SU-DHL-6 (cell line): Measurements from ENCODE around the gene PROS1.
"Not testable (repeated sequence)": the region's sequence is repeated elsewhere in the genome, so short reads cannot be mapped to it uniquely, and the experiment has no call there.

Experiments used
- H2AFZ ChIP-seq: fragments of 200-600 bp; sonication (generic); 2 replicates; pipeline ENCODE4 v1.6.1; 2014; ENCODE audit warnings: low read depth, mild to moderate bottlenecking, moderate library complexity, mixed read lengths, antibody characterized with exemption, low read length; ENCODE audit not compliant: severe bottlenecking
- H3F3A ChIP-seq: fragments of 200-600 bp; shearing (Covaris generic); 2 replicates; pipeline ENCODE4 v1.6.0; 2016; ENCODE audit warnings: antibody characterized with exemption, mild to moderate bottlenecking; ENCODE audit not compliant: insufficient read depth
- H3K27ac ChIP-seq: fragments of 200-600 bp; sonication (generic); 2 replicates; pipeline ENCODE4 v1.5.1; 2016; ENCODE audit warnings: low read depth, mild to moderate bottlenecking, low read length, moderate library complexity, mixed read lengths
- H3K27me3 ChIP-seq: fragments of 200-600 bp; sonication (generic), shearing (Covaris generic); 2 replicates; pipeline ENCODE4 v1.6.0; 2014; ENCODE audit warnings: mild to moderate bottlenecking, low read length
- H3K36me3 ChIP-seq: fragments of 200-600 bp; sonication (generic); 2 replicates; pipeline ENCODE4 v1.6.1; 2014; ENCODE audit warnings: mild to moderate bottlenecking, low read length, mixed read lengths
- H3K4me2 ChIP-seq: fragments of 300-600, 200-600 bp; shearing (Covaris generic), sonication (generic); 2 replicates; pipeline ENCODE4 v1.6.0; 2014; ENCODE audit warnings: low read length, low read depth, mild to moderate bottlenecking; ENCODE audit not compliant: poor library complexity, severe bottlenecking
- H3K4me3 ChIP-seq: fragments of 200-600 bp; sonication (generic); 2 replicates; pipeline ENCODE4 v1.5.1; 2014; ENCODE audit warnings: antibody characterized with exemption, low read length, mild to moderate bottlenecking, mixed read lengths; ENCODE audit not compliant: insufficient read depth, poor library complexity, severe bottlenecking
- H3K79me2 ChIP-seq: fragments of 200-600 bp; sonication (generic); 2 replicates; pipeline ENCODE4 v1.6.1; 2014; ENCODE audit warnings: mild to moderate bottlenecking, low read length, moderate library complexity; ENCODE audit not compliant: insufficient read depth
- H3K9ac ChIP-seq: fragments of 200-600 bp; sonication (generic); 2 replicates; pipeline ENCODE4 v1.7.0; 2014; ENCODE audit warnings: mild to moderate bottlenecking, low read length
- H3K9me2 ChIP-seq: fragments of 200-600 bp; sonication (generic); replicated peaks from 2 replicates; pipeline ENCODE4 v1.6.1; 2014; ENCODE audit warnings: low read length; ENCODE audit not compliant: insufficient read depth
- H3K9me3 ChIP-seq: fragments of 200-600 bp; sonication (generic); 2 replicates; pipeline ENCODE4 v1.6.1; 2014; ENCODE audit warnings: low read length, mixed read lengths; ENCODE audit not compliant: insufficient read depth
- H4K20me1 ChIP-seq: fragments of 200-600 bp; sonication (generic); 2 replicates; pipeline ENCODE4 v1.6.1; 2014; ENCODE audit warnings: low read depth, mild to moderate bottlenecking, antibody characterized with exemption, low read length, moderate library complexity, mixed read lengths
- EZH2phosphoT487 ChIP-seq: fragments of 200-600 bp; sonication (generic), shearing (Covaris generic); conservative IDR thresholded peaks from 2 replicates; pipeline ENCODE4 v1.6.1; 2018; ENCODE audit warnings: mild to moderate bottlenecking, antibody characterized with exemption, low read length, moderate library complexity, mixed read lengths
- TF ChIP-seq, protein P1 (sequence below): fragments of 200-600 bp; sonication (generic); IDR thresholded peaks from one replicate; pipeline ENCODE4 v1.5.1; 2017; ENCODE audit warnings: antibody characterized with exemption, mild to moderate bottlenecking, low read length, moderate library complexity; ENCODE audit not compliant: insufficient read depth, poor library complexity, severe bottlenecking

Gene PROS1

GRCh38 chr3:93961489-93961888 lies 12.2 kb downstream of the PROS1 start:
- H2AFZ ChIP-seq = no peak overlapping the region
- H3K9me2 ChIP-seq = no peaks in the 10 kb centered on the region
- no peak overlapping the region for H3K4me2 ChIP-seq
- H3K79me2 ChIP-seq = no peaks in the 10 kb centered on the region
- no peak overlapping the region for H3K9ac ChIP-seq
- H3K36me3 ChIP-seq = no peaks in the 10 kb centered on the region
- no peaks in the 10 kb centered on the region for H3K27me3 ChIP-seq
- TF ChIP-seq EZH2phosphoT487 = no peak
- TF ChIP-seq, protein P1, sequence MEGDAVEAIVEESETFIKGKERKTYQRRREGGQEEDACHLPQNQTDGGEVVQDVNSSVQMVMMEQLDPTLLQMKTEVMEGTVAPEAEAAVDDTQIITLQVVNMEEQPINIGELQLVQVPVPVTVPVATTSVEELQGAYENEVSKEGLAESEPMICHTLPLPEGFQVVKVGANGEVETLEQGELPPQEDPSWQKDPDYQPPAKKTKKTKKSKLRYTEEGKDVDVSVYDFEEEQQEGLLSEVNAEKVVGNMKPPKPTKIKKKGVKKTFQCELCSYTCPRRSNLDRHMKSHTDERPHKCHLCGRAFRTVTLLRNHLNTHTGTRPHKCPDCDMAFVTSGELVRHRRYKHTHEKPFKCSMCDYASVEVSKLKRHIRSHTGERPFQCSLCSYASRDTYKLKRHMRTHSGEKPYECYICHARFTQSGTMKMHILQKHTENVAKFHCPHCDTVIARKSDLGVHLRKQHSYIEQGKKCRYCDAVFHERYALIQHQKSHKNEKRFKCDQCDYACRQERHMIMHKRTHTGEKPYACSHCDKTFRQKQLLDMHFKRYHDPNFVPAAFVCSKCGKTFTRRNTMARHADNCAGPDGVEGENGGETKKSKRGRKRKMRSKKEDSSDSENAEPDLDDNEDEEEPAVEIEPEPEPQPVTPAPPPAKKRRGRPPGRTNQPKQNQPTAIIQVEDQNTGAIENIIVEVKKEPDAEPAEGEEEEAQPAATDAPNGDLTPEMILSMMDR = no peak
- no peak overlapping the region for H3K27ac ChIP-seq
- no peaks in the 10 kb centered on the region for H3F3A ChIP-seq
- H4K20me1 ChIP-seq = no peaks in the 10 kb centered on the region
- no peak overlapping the region for H3K4me3 ChIP-seq
- no peaks in the 10 kb centered on the region for H3K9me3 ChIP-seq

DNA sequence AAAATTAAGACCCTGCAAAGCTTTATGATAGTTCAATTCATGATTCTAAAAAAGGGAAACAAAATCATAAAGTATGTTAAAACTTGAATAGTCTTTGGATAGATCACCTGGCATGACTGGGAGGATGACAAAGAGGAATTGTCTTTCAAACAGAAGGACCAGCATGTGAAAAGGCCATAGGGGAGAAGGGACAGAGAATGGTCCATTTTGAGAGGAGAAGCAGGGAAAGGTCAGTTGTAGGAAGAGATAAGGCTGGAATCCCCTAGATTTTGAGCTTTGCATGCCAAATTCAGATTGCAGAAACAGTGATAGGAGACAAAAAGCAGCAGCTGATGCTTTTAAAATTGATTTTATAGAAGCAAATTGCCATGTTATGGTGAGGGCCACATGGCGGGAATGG lies 12.7 kb downstream of the PROS1 start:
- H3F3A ChIP-seq = no peaks in the 10 kb centered on the region

DNA sequence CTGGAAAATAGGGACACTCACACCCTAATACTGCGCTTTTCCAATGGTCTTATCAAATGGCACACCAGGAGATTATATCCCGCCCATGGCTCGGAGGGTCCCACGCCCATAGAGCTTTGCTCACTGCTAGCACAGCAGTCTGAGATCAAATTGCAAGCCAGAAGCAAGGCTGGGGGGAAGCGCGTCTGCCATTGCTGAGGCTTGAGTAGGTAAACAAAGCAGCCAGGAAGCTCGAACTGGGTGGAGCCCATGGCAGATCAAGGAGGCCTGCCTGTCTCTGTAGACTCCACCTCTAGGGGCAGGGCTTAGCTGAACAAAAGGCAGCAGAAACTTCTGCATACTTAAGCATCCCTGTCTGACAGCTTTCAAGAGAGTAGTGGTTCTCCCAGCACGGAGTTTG lies 23.7 kb downstream of the PROS1 start:
- not testable (repeated sequence) for H3K36me3 ChIP-seq, H3K4me2 ChIP-seq, H3K27ac ChIP-seq, H3K9ac ChIP-seq, H4K20me1 ChIP-seq, H3K4me3 ChIP-seq, H3K9me2 ChIP-seq, H2AFZ ChIP-seq, H3K27me3 ChIP-seq, H3K9me3 ChIP-seq, H3K79me2 ChIP-seq, H3F3A ChIP-seq

More for the DNA sequence above, 12.7 kb downstream of the PROS1 start:
- Histone ChIP-seq H3K27ac (no peak overlapping the region), H3K4me2 (no peak overlapping the region), H4K20me1 (no peaks in the 10 kb centered on the region), H3K4me3 (no peak overlapping the region), H3K9me3 (no peaks in the 10 kb centered on the region), H3K79me2 (no peaks in the 10 kb centered on the region), H3K9ac (no peak overlapping the region), H3K36me3 (no peaks in the 10 kb centered on the region), H3K9me2 (no peaks in the 10 kb centered on the region), H3K27me3 (no peaks in the 10 kb centered on the region), H2AFZ (no peak overlapping the region)
- no peak for TF ChIP-seq EZH2phosphoT487
- TF ChIP-seq, protein P1 = no peak

- not testable (repeated sequence) for H3K27me3 ChIP-seq, H3K9me2 ChIP-seq, H4K20me1 ChIP-seq, H3K36me3 ChIP-seq, H3K79me2 ChIP-seq, H3K4me3 ChIP-seq, H3K27ac ChIP-seq, H3K9ac ChIP-seq, H3F3A ChIP-seq, H2AFZ ChIP-seq, H3K9me3 ChIP-seq, H3K4me2 ChIP-seq
Measured at GRCh38 chr3:93937485-93937884, 36.2 kb downstream of the PROS1 start.
